SK-N-SH (cell line): ENCODE measurements around the gene CFAP221.

ENCODE experiments used
- EP300 ChIP-seq, 2 experiments: IDR thresholded peaks; 2 replicates each; pipeline versions ENCODE4 v1.4.0 to v1.6.1; 2012; ENCODE audit warnings: borderline replicate concordance in 1 of 2, low read depth in 1 of 2, low read length in 1 of 2
- GATA2 ChIP-seq: sonication (generic); formaldehyde crosslinking; IDR thresholded peaks from 2 replicates; pipeline ENCODE4 v1.5.0; 2020; ENCODE audit warnings: mild to moderate bottlenecking, missing genetic modification reagents
- MEF2A ChIP-seq: IDR thresholded peaks from 2 replicates; pipeline ENCODE4 v1.4.0; 2012; ENCODE audit warnings: low read depth, borderline replicate concordance
- RAD21 ChIP-seq: IDR thresholded peaks from 2 replicates; pipeline ENCODE4 v1.6.1; 2012; ENCODE audit warnings: mild to moderate bottlenecking, low read length
- SIN3A ChIP-seq: IDR thresholded peaks from 2 replicates; pipeline ENCODE4 v1.6.1; 2012; ENCODE audit warnings: low read depth, mild to moderate bottlenecking, low read length, moderate library complexity, borderline replicate concordance
- TAF1 ChIP-seq: IDR thresholded peaks from 2 replicates; pipeline ENCODE4 v1.6.1; 2012; ENCODE audit warnings: low read depth, mild to moderate bottlenecking, low read length, moderate library complexity, borderline replicate concordance
- TF ChIP-seq, protein P1 (sequence below): fragments of 200-600 bp; sonication (generic); IDR thresholded peaks from 2 replicates; pipeline ENCODE4 v1.6.1; 2017; ENCODE audit warnings: antibody characterized with exemption, mild to moderate bottlenecking, moderate library complexity
- TF ChIP-seq, protein P2 (sequence below): IDR thresholded peaks from 2 replicates; pipeline ENCODE4 v1.6.1; 2012; ENCODE audit warnings: mild to moderate bottlenecking, low read depth, low read length, moderate library complexity
- TF ChIP-seq, protein P3 (sequence below): fragments of 150-350 bp; IDR thresholded peaks from 2 replicates; pipeline ENCODE4 v1.6.1; 2017; ENCODE audit warnings: antibody characterized with exemption, low read length, low read depth, borderline replicate concordance
- TF ChIP-seq, protein P4 (sequence below): IDR thresholded peaks from 2 replicates; pipeline ENCODE4 v1.4.0; 2012; ENCODE audit warnings: low read depth

DNA sequence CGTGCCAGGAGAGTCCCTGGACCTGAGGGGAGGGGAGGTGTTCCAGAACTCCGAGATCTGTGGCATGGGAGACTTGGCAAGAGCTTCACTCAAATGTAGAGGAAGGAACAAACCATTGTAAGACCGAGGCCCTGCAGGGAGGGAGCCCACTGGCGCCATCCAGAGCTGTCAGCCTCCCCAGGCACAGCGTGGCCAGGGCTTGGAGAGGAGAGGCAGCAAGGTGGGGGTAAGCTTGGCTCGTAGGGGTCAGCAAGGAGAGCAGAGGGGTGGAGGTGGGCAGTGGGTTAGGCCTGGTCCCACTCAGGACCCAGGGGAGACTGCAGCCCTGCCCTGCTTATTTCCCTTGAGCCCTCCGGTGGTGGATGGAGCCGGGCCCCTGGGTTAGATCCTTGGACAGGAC lies 138.3 kb downstream of the CFAP221 start:
- no peak for TF ChIP-seq MEF2A
- TF ChIP-seq EP300 (IDR thresholded peaks at IDR 0.05; ENCODE audit: borderline replicate concordance in 1 of 2, low read depth in 1 of 2, low read length in 1 of 2): no peak
- no peak for TF ChIP-seq RAD21
- TF ChIP-seq, protein P1, sequence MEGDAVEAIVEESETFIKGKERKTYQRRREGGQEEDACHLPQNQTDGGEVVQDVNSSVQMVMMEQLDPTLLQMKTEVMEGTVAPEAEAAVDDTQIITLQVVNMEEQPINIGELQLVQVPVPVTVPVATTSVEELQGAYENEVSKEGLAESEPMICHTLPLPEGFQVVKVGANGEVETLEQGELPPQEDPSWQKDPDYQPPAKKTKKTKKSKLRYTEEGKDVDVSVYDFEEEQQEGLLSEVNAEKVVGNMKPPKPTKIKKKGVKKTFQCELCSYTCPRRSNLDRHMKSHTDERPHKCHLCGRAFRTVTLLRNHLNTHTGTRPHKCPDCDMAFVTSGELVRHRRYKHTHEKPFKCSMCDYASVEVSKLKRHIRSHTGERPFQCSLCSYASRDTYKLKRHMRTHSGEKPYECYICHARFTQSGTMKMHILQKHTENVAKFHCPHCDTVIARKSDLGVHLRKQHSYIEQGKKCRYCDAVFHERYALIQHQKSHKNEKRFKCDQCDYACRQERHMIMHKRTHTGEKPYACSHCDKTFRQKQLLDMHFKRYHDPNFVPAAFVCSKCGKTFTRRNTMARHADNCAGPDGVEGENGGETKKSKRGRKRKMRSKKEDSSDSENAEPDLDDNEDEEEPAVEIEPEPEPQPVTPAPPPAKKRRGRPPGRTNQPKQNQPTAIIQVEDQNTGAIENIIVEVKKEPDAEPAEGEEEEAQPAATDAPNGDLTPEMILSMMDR: no peak
- TF ChIP-seq GATA2 (CRISPR knock-in tag): no peak
- TF ChIP-seq, protein P2, sequence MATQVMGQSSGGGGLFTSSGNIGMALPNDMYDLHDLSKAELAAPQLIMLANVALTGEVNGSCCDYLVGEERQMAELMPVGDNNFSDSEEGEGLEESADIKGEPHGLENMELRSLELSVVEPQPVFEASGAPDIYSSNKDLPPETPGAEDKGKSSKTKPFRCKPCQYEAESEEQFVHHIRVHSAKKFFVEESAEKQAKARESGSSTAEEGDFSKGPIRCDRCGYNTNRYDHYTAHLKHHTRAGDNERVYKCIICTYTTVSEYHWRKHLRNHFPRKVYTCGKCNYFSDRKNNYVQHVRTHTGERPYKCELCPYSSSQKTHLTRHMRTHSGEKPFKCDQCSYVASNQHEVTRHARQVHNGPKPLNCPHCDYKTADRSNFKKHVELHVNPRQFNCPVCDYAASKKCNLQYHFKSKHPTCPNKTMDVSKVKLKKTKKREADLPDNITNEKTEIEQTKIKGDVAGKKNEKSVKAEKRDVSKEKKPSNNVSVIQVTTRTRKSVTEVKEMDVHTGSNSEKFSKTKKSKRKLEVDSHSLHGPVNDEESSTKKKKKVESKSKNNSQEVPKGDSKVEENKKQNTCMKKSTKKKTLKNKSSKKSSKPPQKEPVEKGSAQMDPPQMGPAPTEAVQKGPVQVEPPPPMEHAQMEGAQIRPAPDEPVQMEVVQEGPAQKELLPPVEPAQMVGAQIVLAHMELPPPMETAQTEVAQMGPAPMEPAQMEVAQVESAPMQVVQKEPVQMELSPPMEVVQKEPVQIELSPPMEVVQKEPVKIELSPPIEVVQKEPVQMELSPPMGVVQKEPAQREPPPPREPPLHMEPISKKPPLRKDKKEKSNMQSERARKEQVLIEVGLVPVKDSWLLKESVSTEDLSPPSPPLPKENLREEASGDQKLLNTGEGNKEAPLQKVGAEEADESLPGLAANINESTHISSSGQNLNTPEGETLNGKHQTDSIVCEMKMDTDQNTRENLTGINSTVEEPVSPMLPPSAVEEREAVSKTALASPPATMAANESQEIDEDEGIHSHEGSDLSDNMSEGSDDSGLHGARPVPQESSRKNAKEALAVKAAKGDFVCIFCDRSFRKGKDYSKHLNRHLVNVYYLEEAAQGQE: no peak
- no peak for TF ChIP-seq SIN3A
- TF ChIP-seq, protein P3, sequence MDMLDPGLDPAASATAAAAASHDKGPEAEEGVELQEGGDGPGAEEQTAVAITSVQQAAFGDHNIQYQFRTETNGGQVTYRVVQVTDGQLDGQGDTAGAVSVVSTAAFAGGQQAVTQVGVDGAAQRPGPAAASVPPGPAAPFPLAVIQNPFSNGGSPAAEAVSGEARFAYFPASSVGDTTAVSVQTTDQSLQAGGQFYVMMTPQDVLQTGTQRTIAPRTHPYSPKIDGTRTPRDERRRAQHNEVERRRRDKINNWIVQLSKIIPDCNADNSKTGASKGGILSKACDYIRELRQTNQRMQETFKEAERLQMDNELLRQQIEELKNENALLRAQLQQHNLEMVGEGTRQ: no peak
- TF ChIP-seq TAF1: no peak
- TF ChIP-seq, protein P4, sequence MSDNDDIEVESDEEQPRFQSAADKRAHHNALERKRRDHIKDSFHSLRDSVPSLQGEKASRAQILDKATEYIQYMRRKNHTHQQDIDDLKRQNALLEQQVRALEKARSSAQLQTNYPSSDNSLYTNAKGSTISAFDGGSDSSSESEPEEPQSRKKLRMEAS: no peak
